ENCODE measurements around the gene ERBB4. TPM values are rescaled to one million over a fixed set of nuclear protein-coding genes. Genes with fewer than 3 reads are reported as not detected.
A peak's percentile ranks its signal among the peaks of the same experiment; 100 is the strongest.

The ERBB4 gene
- polyA plus RNA-seq, 2 of the 4 experiments (the other 2 are of a cell fraction): not detected

DNA sequence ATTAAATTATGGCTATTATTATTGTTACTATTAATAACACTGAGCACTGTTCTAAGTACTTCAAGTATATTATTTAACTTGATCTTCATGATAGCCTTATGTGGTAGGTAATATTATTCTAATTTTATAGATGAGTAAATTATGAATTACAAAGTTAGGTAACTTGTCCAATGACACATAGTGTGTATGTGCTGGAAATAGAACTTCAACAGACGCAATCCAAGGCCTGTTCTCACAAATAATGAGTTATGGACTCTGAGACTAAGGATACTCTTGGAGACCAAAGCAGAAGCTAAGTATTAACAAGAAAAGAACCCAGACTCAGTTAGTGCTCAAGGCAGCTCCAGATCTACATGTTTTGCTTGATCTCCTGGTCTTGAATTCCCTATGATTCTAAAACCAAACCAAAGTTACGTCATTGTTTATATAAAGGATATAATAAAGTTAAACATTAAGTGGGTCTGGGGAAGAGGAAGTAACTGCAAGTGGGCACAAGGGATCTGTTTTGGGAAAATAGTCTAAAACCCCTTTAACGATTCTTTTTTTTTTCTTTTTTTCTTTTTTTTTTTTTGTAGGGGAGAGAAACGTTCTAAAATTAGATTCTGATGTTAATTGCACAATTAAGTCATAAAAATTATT is 211.3 kb downstream of the ERBB4 start:
- CTCF ChIA-PET: no interaction called here
- 24% methylated on average over 4 of the region's 4 CpGs for WGBS (ENCODE audit: missing lambda C conversion rate)
- POLR2A ChIA-PET: no interaction called here

DNA sequence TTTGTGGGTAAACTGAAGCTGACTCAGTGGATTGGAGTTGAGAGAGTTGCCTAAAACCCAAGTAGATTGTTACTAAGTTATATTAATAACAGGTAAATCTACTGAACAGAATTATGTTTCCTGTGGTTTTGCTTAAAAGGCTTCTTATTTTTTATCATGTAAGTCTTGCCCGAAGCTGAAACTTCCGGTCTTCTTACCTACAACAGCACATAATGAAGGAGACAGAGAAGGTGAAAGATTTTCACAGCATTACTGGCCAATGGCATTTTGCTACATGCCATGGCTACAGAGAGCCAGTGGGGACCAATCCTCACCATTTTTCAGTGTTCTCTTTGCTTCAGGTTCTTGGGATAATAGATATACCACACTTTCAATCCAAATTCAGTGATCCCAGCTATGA is 220.0 kb downstream of the ERBB4 start:
- ATAC-seq (no peak), FAIRE-seq (no peak), DNase-seq (ENCODE audit: low read depth in 1 of 2, low spot score in 1 of 2) (no peak)
- POLR2A ChIA-PET: no interaction called here
- no peak overlapping the region for H3K4me3 ChIP-seq
- no peaks in the 10 kb centered on the region for H3K9me3 ChIP-seq
- no peaks in the 10 kb centered on the region for H3K4me1 ChIP-seq
- no peak overlapping the region for H3K27ac ChIP-seq
- WGBS (ENCODE audit: missing lambda C conversion rate): 28% methylated on average over 2 of the region's 2 CpGs
- CTCF ChIA-PET: no interaction called here
- no peak overlapping the region for H3K4me2 ChIP-seq
- TF ChIP-seq, protein P1, sequence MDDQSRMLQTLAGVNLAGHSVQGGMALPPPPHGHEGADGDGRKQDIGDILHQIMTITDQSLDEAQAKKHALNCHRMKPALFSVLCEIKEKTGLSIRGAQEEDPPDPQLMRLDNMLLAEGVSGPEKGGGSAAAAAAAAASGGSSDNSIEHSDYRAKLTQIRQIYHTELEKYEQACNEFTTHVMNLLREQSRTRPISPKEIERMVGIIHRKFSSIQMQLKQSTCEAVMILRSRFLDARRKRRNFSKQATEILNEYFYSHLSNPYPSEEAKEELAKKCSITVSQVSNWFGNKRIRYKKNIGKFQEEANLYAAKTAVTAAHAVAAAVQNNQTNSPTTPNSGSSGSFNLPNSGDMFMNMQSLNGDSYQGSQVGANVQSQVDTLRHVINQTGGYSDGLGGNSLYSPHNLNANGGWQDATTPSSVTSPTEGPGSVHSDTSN (IDR thresholded peaks at IDR 0.05): no peak
- TF ChIP-seq HEYL (CRISPR knock-in tag; IDR thresholded peaks at IDR 0.05) (no peak), POLR2AphosphoS2 (conservative IDR thresholded peaks at IDR 0.05; ENCODE audit: low read length) (no peak), RNF2 (IDR thresholded peaks at IDR 0.05; ENCODE audit: borderline replicate concordance, low read depth) (no peak), TFCP2L1 (CRISPR knock-in tag; IDR thresholded peaks at IDR 0.05) (no peak), KDM1A (IDR thresholded peaks at IDR 0.05; ENCODE audit: low read depth) (no peak), PHF8 (IDR thresholded peaks at IDR 0.05; ENCODE audit: borderline replicate concordance, low read depth) (no peak), CEBPB (IDR thresholded peaks at IDR 0.05) (no peak), FOSL2 (IDR thresholded peaks at IDR 0.05) (no peak), FOSL2 (CRISPR knock-in tag; IDR thresholded peaks at IDR 0.05) (no peak), HDAC2 (IDR thresholded peaks at IDR 0.05) (no peak), HOXB5 (CRISPR knock-in tag; IDR thresholded peaks at IDR 0.05) (no peak), RAD21 (conservative IDR thresholded peaks at IDR 0.05 in 1 of 2, IDR thresholded peaks at IDR 0.05 in 1 of 2) (no peak), MAZ (IDR thresholded peaks at IDR 0.05; ENCODE audit: borderline replicate concordance, low read depth, low read length) (no peak), ZNF302 (CRISPR knock-in tag; IDR thresholded peaks at IDR 0.05) (no peak), KDM5A (IDR thresholded peaks at IDR 0.05) (no peak)
- TF ChIP-seq, protein P2, sequence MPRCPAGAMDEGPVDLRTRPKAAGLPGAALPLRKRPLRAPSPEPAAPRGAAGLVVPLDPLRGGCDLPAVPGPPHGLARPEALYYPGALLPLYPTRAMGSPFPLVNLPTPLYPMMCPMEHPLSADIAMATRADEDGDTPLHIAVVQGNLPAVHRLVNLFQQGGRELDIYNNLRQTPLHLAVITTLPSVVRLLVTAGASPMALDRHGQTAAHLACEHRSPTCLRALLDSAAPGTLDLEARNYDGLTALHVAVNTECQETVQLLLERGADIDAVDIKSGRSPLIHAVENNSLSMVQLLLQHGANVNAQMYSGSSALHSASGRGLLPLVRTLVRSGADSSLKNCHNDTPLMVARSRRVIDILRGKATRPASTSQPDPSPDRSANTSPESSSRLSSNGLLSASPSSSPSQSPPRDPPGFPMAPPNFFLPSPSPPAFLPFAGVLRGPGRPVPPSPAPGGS (IDR thresholded peaks at IDR 0.05): no peak
- TF ChIP-seq, protein P3, sequence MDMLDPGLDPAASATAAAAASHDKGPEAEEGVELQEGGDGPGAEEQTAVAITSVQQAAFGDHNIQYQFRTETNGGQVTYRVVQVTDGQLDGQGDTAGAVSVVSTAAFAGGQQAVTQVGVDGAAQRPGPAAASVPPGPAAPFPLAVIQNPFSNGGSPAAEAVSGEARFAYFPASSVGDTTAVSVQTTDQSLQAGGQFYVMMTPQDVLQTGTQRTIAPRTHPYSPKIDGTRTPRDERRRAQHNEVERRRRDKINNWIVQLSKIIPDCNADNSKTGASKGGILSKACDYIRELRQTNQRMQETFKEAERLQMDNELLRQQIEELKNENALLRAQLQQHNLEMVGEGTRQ (IDR thresholded peaks at IDR 0.05): no peak
- TF ChIP-seq, protein P4, sequence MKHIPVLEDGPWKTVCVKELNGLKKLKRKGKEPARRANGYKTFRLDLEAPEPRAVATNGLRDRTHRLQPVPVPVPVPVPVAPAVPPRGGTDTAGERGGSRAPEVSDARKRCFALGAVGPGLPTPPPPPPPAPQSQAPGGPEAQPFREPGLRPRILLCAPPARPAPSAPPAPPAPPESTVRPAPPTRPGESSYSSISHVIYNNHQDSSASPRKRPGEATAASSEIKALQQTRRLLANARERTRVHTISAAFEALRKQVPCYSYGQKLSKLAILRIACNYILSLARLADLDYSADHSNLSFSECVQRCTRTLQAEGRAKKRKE (CRISPR knock-in tag; IDR thresholded peaks at IDR 0.05; ENCODE audit: low read depth): no peak
- TF ChIP-seq, protein P5, sequence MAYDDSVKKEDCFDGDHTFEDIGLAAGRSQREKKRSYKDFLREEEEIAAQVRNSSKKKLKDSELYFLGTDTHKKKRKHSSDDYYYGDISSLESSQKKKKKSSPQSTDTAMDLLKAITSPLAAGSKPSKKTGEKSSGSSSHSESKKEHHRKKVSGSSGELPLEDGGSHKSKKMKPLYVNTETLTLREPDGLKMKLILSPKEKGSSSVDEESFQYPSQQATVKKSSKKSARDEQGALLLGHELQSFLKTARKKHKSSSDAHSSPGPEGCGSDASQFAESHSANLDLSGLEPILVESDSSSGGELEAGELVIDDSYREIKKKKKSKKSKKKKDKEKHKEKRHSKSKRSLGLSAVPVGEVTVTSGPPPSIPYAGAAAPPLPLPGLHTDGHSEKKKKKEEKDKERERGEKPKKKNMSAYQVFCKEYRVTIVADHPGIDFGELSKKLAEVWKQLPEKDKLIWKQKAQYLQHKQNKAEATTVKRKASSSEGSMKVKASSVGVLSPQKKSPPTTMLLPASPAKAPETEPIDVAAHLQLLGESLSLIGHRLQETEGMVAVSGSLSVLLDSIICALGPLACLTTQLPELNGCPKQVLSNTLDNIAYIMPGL (CRISPR knock-in tag; IDR thresholded peaks at IDR 0.05; ENCODE audit: borderline replicate concordance): no peak

More for the DNA sequence above, 211.3 kb downstream of the ERBB4 start:
- DNase-seq (ENCODE audit: low read depth in 1 of 2, low spot score in 1 of 2) (peak in 1 of 2 experiments; percentile 12), ATAC-seq (peak in 1 of 2 experiments; percentile 26; a peak in 1 of 6 replicates), FAIRE-seq (no peak)
- H3K9me3 ChIP-seq: no peaks in the 10 kb centered on the region
- peak overlapping the region; percentile 54 for H3K4me2 ChIP-seq
- peaks cover 16% of the 10 kb centered on the region; the same call in 2 of the 3 replicates for H3K4me1 ChIP-seq
- TF ChIP-seq, protein P6, sequence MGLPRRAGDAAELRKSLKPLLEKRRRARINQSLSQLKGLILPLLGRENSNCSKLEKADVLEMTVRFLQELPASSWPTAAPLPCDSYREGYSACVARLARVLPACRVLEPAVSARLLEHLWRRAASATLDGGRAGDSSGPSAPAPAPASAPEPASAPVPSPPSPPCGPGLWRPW (IDR thresholded peaks at IDR 0.05): no peak
- TF ChIP-seq SREBF2 (IDR thresholded peaks at IDR 0.05): no peak
- no peak for TF ChIP-seq ZSCAN20 (CRISPR knock-in tag; IDR thresholded peaks at IDR 0.05)
- H3K27ac ChIP-seq: no peak overlapping the region
- H3K4me3 ChIP-seq: no peak overlapping the region
